Psoas muscle (tissue), 8 donors: ENCODE data around the gene TBRG4. TPM values are rescaled to one million over a fixed set of nuclear protein-coding genes. Genes with fewer than 3 reads are reported as not detected.

ENCODE experiments used
- ATAC-seq, 4 donors: fragments of 200-7000 bp; cut with Tn5 transposase; one replicate each; pipeline ENCODE4 v1.9.1; 2020; ENCODE audit warnings: moderate library complexity in 3 of 4, mild to moderate bottlenecking in 2 of 4
- DNase-seq, 2 donors: peaks; one replicate each; pipeline ENCODE4 v3.0.0-alpha.2; 2020
- H3K27ac ChIP-seq: fragments of 200-600 bp; one replicate; pipeline ENCODE4 v1.8.0; 2022
- H3K27me3 ChIP-seq, 3 donors: fragments of 200-600 bp in 1 of 3; one replicate each; pipeline versions ENCODE4 v1.6.1 to v1.8.0; 2013 to 2022; ENCODE audit warnings: low read length in 2 of 3, mild to moderate bottlenecking in 2 of 3, moderate library complexity in 1 of 3; ENCODE audit not compliant: insufficient read depth in 3 of 3
- H3K36me3 ChIP-seq, 2 donors: fragments of 200-600 bp in 1 of 2; one replicate each; pipeline versions ENCODE4 v1.6.1 to v1.8.0; 2013 to 2022; ENCODE audit warnings: low read depth in 1 of 2, mild to moderate bottlenecking in 1 of 2, moderate library complexity in 1 of 2; ENCODE audit not compliant: insufficient read depth in 1 of 2
- H3K4me1 ChIP-seq: fragments of 200-600 bp; one replicate; pipeline ENCODE4 v1.8.0; 2022
- H3K4me3 ChIP-seq: fragments of 200-600 bp; one replicate; pipeline ENCODE4 v1.8.0; 2022; ENCODE audit warnings: mild to moderate bottlenecking
- H3K9me3 ChIP-seq: fragments of 200-600 bp; one replicate; pipeline ENCODE4 v1.8.0; 2022
- CTCF ChIP-seq: fragments of 200-600 bp; IDR thresholded peaks from one replicate; pipeline ENCODE4 v1.8.0; 2022; ENCODE audit warnings: antibody characterized with exemption
- WGBS, 3 donors: extraction: QIAGEN DNeasy Blood & Tissue Kit; methylation state at CpG; one replicate each; pipeline versions ENCODE4 v1.1.6 to v1.1.7; 2013; 5-methylcytosine and 5-hydroxymethylcytosine counted together
- intact Hi-C, 2 donors: fragments of 100-400 bp; cut with DNase I; formaldehyde crosslinking; loops; one replicate each; pipeline versions ENCODE4 v1.11.0 to v1.14.2; 2022
- polyA plus RNA-seq, 3 donors: library from polyadenylated mRNA; stranded (reverse); fragments of 200-250 nt; gene quantifications; one replicate each; pipeline ENCODE4 v1.2.3, GENCODE V29; 2013
- total RNA-seq, 4 donors: library from RNA; stranded (reverse); fragmentation: NEBNext Ultra II Directional in 2 of 4; extraction: Animal tissue kit (Norgen Biotek cat#: 25700) in 2 of 4; gene quantifications; one replicate each; pipeline versions ENCODE4 v1.2.1 to v1.2.4, GENCODE V29; 2021 to 2023
- donor health status: healthy with polysubstance abuse.
- donor health status: DM: no; HTN: no; CAD: no; lungs with moderate emphysema.
- donor health status: Bipolar disorder and iron deficiency.
- donor health status: healthy.
- donor health status: DM: yes; HTN: yes; CAD: no.
- donor health status: DM: no; HTN: no; CAD: no.
- donor health status: DM: no; HTN: no; CAD: no.
- donor health status: DM: yes; HTN: yes; CAD: no.

TBRG4 gene
- total and polyA plus RNA-seq, 7 donors: 70.9 to 195 (median 91.6) TPM

GRCh38 chr7:45066409-45066808, 45.1 kb downstream of the TBRG4 start:
- Histone ChIP-seq H3K4me1 (no peaks in the 10 kb centered on the region), H3K9me3 (no peaks in the 10 kb centered on the region), H3K27me3 (no peaks in the 10 kb centered on the region), H3K27ac (no peak overlapping the region), H3K36me3 (peaks cover 5 to 69% of the 10 kb centered on the region in 2 donors), H3K4me3 (no peak overlapping the region)
- no peak for TF ChIP-seq CTCF
- DNase-seq (no peak), ATAC-seq (no peak)
- WGBS, 3 donors: 86 to 87% (median 87%) methylated on average over 7 of the region's 7 CpGs
- intact Hi-C loops: no loop called here

GRCh38 chr7:45065031-45065995, 46.2 kb downstream of the TBRG4 start:
- Histone ChIP-seq H3K4me3 (no peak overlapping the region), H3K27ac (no peak overlapping the region), H3K4me1 (no peaks in the 10 kb centered on the region), H3K27me3 (no peaks in the 10 kb centered on the region), H3K36me3 (peaks cover 5 to 58% of the 10 kb centered on the region in 2 donors), H3K9me3 (no peaks in the 10 kb centered on the region)
- DNase-seq: no peak
- 76 to 93% (median 81%) methylated on average over 12 of the region's 12 CpGs for WGBS, 3 donors
- intact Hi-C loops: no loop called here
- ATAC-seq: no peak
- no peak for TF ChIP-seq CTCF

GRCh38 chr7:45064047-45064725, 47.3 kb downstream of the TBRG4 start:
- DNase-seq: no peak
- Histone ChIP-seq H3K36me3 (peaks cover 5 to 47% of the 10 kb centered on the region in 2 donors), H3K4me1 (no peaks in the 10 kb centered on the region), H3K9me3 (no peaks in the 10 kb centered on the region), H3K27ac (no peak overlapping the region), H3K27me3 (no peaks in the 10 kb centered on the region), H3K4me3 (no peak overlapping the region)
- ATAC-seq: no peak
- 86 to 92% (median 91%) methylated on average over 16 of the region's 16 CpGs for WGBS, 3 donors
- intact Hi-C loops: no loop called here
- no peak for TF ChIP-seq CTCF

DNA sequence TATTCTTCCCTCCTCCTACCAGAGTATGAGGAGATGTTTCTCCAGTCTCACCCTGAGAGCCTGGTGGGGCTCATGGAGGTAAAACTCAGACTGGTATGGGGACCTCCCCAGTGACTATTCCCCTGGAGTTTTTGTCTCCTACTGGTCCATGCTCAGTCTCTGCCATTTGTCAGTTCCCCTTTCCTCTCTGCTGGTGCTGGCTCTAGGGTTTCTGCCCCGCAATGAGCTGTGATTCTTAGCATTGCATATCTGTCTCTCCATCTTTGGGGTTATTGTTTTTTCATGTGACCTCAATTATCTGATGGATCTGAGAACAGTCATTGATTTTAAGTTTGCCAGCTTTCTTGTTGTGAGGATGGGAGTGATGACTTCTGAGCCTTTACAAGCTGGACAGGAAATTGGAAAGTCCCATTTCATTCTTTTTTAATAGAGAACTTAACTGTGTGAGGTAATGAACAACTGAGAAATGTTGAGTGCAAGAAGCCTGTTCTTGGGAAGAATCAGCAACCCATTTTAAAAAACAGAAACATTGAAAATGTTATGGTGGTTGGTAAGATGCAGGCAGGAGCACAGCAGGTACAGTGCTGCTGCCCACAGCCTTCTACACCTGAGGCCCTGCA, 49.6 kb downstream of the TBRG4 start:
- no peaks in the 10 kb centered on the region for H3K27me3 ChIP-seq

More for the DNA sequence above, 49.6 kb downstream of the TBRG4 start:
- no peaks in the 10 kb centered on the region for H3K9me3 ChIP-seq
- DNase-seq (no peak), ATAC-seq (no peak)
- 91 to 100% (median 94%) methylated on average over 1 of the region's 1 CpG for WGBS, 3 donors
- H3K4me1 ChIP-seq: no peaks in the 10 kb centered on the region
- intact Hi-C loops: no loop called here
- TF ChIP-seq CTCF: no peak
- no peak overlapping the region for H3K4me3 ChIP-seq
- no peak overlapping the region for H3K27ac ChIP-seq
- peaks cover 3 to 27% of the 10 kb centered on the region in 2 donors for H3K36me3 ChIP-seq
